ENCODE results near the gene CHST9. TPM values are rescaled to one million over a fixed set of nuclear protein-coding genes. Genes with fewer than 3 reads are reported as not detected.

Gene CHST9
- total and polyA plus RNA-seq, 2 experiments from 2014 or later = 15.5 to 16.8 TPM

GRCh38 chr18:27130065-27130630 lies 55.0 kb downstream of the CHST9 start (continued):
- TF ChIP-seq, protein P1, sequence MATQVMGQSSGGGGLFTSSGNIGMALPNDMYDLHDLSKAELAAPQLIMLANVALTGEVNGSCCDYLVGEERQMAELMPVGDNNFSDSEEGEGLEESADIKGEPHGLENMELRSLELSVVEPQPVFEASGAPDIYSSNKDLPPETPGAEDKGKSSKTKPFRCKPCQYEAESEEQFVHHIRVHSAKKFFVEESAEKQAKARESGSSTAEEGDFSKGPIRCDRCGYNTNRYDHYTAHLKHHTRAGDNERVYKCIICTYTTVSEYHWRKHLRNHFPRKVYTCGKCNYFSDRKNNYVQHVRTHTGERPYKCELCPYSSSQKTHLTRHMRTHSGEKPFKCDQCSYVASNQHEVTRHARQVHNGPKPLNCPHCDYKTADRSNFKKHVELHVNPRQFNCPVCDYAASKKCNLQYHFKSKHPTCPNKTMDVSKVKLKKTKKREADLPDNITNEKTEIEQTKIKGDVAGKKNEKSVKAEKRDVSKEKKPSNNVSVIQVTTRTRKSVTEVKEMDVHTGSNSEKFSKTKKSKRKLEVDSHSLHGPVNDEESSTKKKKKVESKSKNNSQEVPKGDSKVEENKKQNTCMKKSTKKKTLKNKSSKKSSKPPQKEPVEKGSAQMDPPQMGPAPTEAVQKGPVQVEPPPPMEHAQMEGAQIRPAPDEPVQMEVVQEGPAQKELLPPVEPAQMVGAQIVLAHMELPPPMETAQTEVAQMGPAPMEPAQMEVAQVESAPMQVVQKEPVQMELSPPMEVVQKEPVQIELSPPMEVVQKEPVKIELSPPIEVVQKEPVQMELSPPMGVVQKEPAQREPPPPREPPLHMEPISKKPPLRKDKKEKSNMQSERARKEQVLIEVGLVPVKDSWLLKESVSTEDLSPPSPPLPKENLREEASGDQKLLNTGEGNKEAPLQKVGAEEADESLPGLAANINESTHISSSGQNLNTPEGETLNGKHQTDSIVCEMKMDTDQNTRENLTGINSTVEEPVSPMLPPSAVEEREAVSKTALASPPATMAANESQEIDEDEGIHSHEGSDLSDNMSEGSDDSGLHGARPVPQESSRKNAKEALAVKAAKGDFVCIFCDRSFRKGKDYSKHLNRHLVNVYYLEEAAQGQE (IDR thresholded peaks at IDR 0.05; ENCODE audit: unreplicated experiment) = no peak
- no peak for TF ChIP-seq NANOG (IDR thresholded peaks at IDR 0.05; ENCODE audit: borderline replicate concordance)
- no peak for TF ChIP-seq CREB1 (CRISPR knock-in tag; IDR thresholded peaks at IDR 0.05; ENCODE audit: low read depth)
- TF ChIP-seq EZH2phosphoT487 (IDR thresholded peaks at IDR 0.05; ENCODE audit: unreplicated experiment) = no peak
- TF ChIP-seq EZH2 (IDR thresholded peaks at IDR 0.05; ENCODE audit: low read depth, unreplicated experiment) = no peak
- TF ChIP-seq ZNF114 (CRISPR knock-in tag; IDR thresholded peaks at IDR 0.05) = no peak

- Histone ChIP-seq H3K4me3 (peak overlapping the region; percentile 18; the same call in 1 of the 2 replicates), H2AFZ (no peak overlapping the region), H3F3A (replicated peaks; ENCODE audit: low read depth) (no peaks in the 10 kb centered on the region), H4K20me1 (replicated peaks; ENCODE audit: insufficient read depth) (no peaks in the 10 kb centered on the region), H3K36me3 (ENCODE audit: insufficient read depth) (no peaks in the 10 kb centered on the region), H3K79me2 (replicated peaks; ENCODE audit: insufficient read depth) (no peaks in the 10 kb centered on the region), H3K4me1 (ENCODE audit: insufficient read depth) (peaks cover 26% of the 10 kb centered on the region), H3K27ac (ENCODE audit: low read depth) (no peak overlapping the region), H3K9me2 (ENCODE audit: insufficient read depth) (no peaks in the 10 kb centered on the region; the same call in 1 of the 2 replicates), H3K27me3 (ENCODE audit: insufficient read depth) (no peaks in the 10 kb centered on the region), H3K4me2 (peak overlapping the region; percentile 52)
- H3K27ac Mint-ChIP-seq = peak overlapping the region; percentile 80; the same call in 1 of the 2 replicates
- peak overlapping the region; percentile 50 for H3K4me3 Mint-ChIP-seq
- no peaks in the 10 kb centered on the region for H3K36me3 Mint-ChIP-seq (ENCODE audit: low read depth)
- DNase-seq (ENCODE audit: low spot score) = peak; percentile 55
- no peaks in the 10 kb centered on the region for H3K27me3 Mint-ChIP-seq (ENCODE audit: insufficient read depth, low read depth, poor library complexity)
- no peaks in the 10 kb centered on the region for H3K9me3 Mint-ChIP-seq
- peak; percentile 68 for ATAC-seq
- H3K4me1 Mint-ChIP-seq = peaks cover 28% of the 10 kb centered on the region
- TF ChIP-seq, protein P2, sequence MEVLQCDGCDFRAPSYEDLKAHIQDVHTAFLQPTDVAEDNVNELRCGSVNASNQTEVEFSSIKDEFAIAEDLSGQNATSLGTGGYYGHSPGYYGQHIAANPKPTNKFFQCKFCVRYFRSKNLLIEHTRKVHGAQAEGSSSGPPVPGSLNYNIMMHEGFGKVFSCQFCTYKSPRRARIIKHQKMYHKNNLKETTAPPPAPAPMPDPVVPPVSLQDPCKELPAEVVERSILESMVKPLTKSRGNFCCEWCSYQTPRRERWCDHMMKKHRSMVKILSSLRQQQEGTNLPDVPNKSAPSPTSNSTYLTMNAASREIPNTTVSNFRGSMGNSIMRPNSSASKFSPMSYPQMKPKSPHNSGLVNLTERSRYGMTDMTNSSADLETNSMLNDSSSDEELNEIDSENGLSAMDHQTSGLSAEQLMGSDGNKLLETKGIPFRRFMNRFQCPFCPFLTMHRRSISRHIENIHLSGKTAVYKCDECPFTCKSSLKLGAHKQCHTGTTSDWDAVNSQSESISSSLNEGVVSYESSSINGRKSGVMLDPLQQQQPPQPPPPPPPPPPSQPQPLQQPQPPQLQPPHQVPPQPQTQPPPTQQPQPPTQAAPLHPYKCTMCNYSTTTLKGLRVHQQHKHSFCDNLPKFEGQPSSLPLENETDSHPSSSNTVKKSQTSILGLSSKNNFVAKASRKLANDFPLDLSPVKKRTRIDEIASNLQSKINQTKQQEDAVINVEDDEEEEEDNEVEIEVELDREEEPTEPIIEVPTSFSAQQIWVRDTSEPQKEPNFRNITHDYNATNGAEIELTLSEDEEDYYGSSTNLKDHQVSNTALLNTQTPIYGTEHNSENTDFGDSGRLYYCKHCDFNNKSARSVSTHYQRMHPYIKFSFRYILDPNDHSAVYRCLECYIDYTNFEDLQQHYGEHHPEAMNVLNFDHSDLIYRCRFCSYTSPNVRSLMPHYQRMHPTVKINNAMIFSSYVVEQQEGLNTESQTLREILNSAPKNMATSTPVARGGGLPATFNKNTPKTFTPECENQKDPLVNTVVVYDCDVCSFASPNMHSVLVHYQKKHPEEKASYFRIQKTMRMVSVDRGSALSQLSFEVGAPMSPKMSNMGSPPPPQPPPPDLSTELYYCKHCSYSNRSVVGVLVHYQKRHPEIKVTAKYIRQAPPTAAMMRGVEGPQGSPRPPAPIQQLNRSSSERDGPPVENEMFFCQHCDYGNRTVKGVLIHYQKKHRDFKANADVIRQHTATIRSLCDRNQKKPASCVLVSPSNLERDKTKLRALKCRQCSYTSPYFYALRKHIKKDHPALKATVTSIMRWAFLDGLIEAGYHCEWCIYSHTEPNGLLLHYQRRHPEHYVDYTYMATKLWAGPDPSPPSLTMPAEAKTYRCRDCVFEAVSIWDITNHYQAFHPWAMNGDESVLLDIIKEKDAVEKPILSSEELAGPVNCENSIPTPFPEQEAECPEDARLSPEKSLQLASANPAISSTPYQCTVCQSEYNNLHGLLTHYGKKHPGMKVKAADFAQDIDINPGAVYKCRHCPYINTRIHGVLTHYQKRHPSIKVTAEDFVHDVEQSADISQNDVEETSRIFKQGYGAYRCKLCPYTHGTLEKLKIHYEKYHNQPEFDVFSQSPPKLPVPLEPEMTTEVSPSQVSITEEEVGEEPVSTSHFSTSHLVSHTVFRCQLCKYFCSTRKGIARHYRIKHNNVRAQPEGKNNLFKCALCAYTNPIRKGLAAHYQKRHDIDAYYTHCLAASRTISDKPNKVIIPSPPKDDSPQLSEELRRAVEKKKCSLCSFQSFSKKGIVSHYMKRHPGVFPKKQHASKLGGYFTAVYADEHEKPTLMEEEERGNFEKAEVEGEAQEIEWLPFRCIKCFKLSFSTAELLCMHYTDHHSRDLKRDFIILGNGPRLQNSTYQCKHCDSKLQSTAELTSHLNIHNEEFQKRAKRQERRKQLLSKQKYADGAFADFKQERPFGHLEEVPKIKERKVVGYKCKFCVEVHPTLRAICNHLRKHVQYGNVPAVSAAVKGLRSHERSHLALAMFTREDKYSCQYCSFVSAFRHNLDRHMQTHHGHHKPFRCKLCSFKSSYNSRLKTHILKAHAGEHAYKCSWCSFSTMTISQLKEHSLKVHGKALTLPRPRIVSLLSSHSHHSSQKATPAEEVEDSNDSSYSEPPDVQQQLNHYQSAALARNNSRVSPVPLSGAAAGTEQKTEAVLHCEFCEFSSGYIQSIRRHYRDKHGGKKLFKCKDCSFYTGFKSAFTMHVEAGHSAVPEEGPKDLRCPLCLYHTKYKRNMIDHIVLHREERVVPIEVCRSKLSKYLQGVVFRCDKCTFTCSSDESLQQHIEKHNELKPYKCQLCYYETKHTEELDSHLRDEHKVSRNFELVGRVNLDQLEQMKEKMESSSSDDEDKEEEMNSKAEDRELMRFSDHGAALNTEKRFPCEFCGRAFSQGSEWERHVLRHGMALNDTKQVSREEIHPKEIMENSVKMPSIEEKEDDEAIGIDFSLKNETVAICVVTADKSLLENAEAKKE (CRISPR knock-in tag; IDR thresholded peaks at IDR 0.05) = no peak
- no peak for TF ChIP-seq EZH2phosphoT487 (IDR thresholded peaks at IDR 0.05; ENCODE audit: unreplicated experiment)
- TF ChIP-seq JUNB (IDR thresholded peaks at IDR 0.05; ENCODE audit: unreplicated experiment) = no peak
- no peak for TF ChIP-seq CREB1 (CRISPR knock-in tag; IDR thresholded peaks at IDR 0.05; ENCODE audit: low read depth)
- TF ChIP-seq, protein P3, sequence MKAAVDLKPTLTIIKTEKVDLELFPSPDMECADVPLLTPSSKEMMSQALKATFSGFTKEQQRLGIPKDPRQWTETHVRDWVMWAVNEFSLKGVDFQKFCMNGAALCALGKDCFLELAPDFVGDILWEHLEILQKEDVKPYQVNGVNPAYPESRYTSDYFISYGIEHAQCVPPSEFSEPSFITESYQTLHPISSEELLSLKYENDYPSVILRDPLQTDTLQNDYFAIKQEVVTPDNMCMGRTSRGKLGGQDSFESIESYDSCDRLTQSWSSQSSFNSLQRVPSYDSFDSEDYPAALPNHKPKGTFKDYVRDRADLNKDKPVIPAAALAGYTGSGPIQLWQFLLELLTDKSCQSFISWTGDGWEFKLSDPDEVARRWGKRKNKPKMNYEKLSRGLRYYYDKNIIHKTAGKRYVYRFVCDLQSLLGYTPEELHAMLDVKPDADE (IDR thresholded peaks at IDR 0.05) = no peak
- TF ChIP-seq POLR2AphosphoS5 (IDR thresholded peaks at IDR 0.05; ENCODE audit: low read depth) = no peak
- no peak for TF ChIP-seq STAT1 (IDR thresholded peaks at IDR 0.05; ENCODE audit: unreplicated experiment)
- TF ChIP-seq, protein P4, sequence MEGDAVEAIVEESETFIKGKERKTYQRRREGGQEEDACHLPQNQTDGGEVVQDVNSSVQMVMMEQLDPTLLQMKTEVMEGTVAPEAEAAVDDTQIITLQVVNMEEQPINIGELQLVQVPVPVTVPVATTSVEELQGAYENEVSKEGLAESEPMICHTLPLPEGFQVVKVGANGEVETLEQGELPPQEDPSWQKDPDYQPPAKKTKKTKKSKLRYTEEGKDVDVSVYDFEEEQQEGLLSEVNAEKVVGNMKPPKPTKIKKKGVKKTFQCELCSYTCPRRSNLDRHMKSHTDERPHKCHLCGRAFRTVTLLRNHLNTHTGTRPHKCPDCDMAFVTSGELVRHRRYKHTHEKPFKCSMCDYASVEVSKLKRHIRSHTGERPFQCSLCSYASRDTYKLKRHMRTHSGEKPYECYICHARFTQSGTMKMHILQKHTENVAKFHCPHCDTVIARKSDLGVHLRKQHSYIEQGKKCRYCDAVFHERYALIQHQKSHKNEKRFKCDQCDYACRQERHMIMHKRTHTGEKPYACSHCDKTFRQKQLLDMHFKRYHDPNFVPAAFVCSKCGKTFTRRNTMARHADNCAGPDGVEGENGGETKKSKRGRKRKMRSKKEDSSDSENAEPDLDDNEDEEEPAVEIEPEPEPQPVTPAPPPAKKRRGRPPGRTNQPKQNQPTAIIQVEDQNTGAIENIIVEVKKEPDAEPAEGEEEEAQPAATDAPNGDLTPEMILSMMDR (conservative IDR thresholded peaks at IDR 0.05; ENCODE audit: low read depth in 2 of 2) = no peak
- no peak for TF ChIP-seq ZNF114 (CRISPR knock-in tag; IDR thresholded peaks at IDR 0.05)
- TF ChIP-seq EZH2 (IDR thresholded peaks at IDR 0.05; ENCODE audit: low read depth, unreplicated experiment) = no peak
Measured at GRCh38 chr18:27124196-27124595, 60.9 kb downstream of the CHST9 start.
